ENCODE results near the gene KRTAP13-1.

The KRTAP13-1 gene, protein sequence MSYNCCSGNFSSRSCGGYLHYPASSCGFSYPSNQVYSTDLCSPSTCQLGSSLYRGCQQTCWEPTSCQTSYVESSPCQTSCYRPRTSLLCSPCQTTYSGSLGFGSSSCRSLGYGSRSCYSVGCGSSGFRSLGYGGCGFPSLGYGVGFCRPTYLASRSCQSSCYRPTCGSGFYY

DNA sequence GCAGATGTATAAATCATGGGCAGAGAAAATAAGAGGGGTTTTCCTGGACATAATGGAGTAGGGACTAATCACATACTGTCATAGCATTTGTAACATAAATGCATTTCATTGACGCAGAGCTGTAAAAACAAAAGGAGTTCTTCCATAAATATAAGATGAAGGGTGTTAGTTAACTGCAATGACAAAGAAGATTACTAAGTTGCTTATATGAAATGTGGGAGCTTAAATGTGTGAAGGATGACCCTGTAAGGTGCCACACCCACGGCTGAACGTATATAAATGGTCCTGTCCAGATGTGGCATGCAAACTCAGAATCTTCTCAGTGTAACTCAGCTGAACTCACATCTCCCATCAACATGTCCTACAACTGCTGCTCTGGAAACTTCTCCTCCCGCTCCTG lies at the start of gene KRTAP13-1:
TSS of gene KRTAP13-1 (plus strand) at position 301 of the 400 bp plus-strand sequence. CDS start at position 357, 56 bp downstream.
- Histone ChIP-seq H3K27me3 (ENCODE audit: control insufficient read depth, insufficient read depth, low read length) (no peaks in the 10 kb centered on the region), H3K4me3 (ENCODE audit: low read depth, low read length) (no peak within 1 kb of the TSS), H3K9ac (ENCODE audit: low read length) (no peak within 1 kb of the TSS), H3K27ac (ENCODE audit: low read depth, low read length) (no peak within 1 kb of the TSS), H3K4me1 (ENCODE audit: control insufficient read depth, insufficient read depth, low read length) (no peaks in the 10 kb centered on the region), H3K9me3 (ENCODE audit: control insufficient read depth, insufficient read depth, low read depth, low read length) (no peaks in the 10 kb centered on the region), H3K36me3 (ENCODE audit: control insufficient read depth, insufficient read depth, low read length) (no peaks in the 10 kb centered on the region)

DNA sequence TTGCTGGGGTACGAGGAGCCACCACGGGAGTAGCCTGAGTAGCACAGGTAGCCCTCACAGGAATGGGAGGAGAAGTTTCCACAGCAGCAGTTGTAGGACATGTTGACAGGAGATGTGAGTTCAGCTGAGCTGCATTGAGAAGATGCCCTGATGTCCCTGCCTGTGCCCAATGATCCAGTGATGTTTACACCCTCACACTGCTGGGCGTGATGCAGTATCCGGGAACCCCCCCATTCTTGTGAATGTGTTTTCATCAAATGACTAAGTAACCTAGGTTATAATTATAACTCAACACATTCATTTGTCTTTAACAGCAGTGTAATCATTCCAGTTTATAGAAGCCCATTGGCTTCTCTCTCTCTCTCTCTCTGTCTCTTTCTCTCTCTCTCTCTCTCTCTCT lies 47.3 kb upstream of the KRTAP13-1 start, which contains the start of gene KRTAP23-1:
TSS of gene KRTAP23-1 (minus strand) at position 101 of the 400 bp plus-strand sequence. CDS start at position 101, 0 bp downstream.
- Histone ChIP-seq H3K27me3 (ENCODE audit: control insufficient read depth, insufficient read depth, low read length) (no peaks in the 10 kb centered on the region), H3K9me3 (ENCODE audit: control insufficient read depth, insufficient read depth, low read depth, low read length) (no peaks in the 10 kb centered on the region), H3K4me3 (ENCODE audit: low read depth, low read length) (no peak within 1 kb of the TSS), H3K36me3 (ENCODE audit: control insufficient read depth, insufficient read depth, low read length) (no peaks in the 10 kb centered on the region), H3K9ac (ENCODE audit: low read length) (no peak within 1 kb of the TSS), H3K4me1 (ENCODE audit: control insufficient read depth, insufficient read depth, low read length) (peaks cover 8% of the 10 kb centered on the region), H3K27ac (ENCODE audit: low read depth, low read length) (no peak within 1 kb of the TSS)

DNA sequence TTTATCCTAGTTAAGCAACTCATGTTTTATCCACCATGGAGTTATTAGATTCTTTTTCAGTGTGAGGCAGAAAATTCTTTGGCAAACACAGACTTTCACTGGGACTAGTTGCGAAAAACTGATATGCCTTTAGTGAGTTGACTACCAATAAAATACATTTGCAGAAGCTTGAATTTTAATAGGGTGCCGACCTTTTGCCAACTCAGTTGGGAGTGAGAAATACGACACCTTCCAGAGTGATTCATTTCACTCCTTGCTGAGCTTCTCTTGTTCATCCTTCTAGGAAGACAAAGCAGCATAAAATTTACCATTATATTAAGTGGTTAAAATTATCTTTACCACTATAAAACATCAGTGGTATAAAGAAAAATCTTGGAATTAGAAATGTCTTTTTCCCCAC lies 46.3 kb upstream of the KRTAP13-1 start:
- H3K27ac ChIP-seq (ENCODE audit: low read depth, low read length), result no peak overlapping the region
- H3K36me3 ChIP-seq (ENCODE audit: control insufficient read depth, insufficient read depth, low read length), result no peaks in the 10 kb centered on the region
- no peaks in the 10 kb centered on the region for H3K9me3 ChIP-seq (ENCODE audit: control insufficient read depth, insufficient read depth, low read depth, low read length)
- H3K4me3 ChIP-seq (ENCODE audit: low read depth, low read length), result no peak overlapping the region
- H3K27me3 ChIP-seq (ENCODE audit: control insufficient read depth, insufficient read depth, low read length), result no peaks in the 10 kb centered on the region
- H3K9ac ChIP-seq (ENCODE audit: low read length), result no peak overlapping the region
- H3K4me1 ChIP-seq (ENCODE audit: control insufficient read depth, insufficient read depth, low read length), result peaks cover 8% of the 10 kb centered on the region

- Histone ChIP-seq H3K4me3 (ENCODE audit: low read depth, low read length) (no peak overlapping the region), H3K27ac (ENCODE audit: low read depth, low read length) (no peak overlapping the region), H3K27me3 (ENCODE audit: control insufficient read depth, insufficient read depth, low read length) (no peaks in the 10 kb centered on the region; the same call in 1 of the 2 replicates), H3K9ac (ENCODE audit: low read length) (no peak overlapping the region), H3K4me1 (ENCODE audit: control insufficient read depth, insufficient read depth, low read length) (peaks cover 8% of the 10 kb centered on the region), H3K36me3 (ENCODE audit: control insufficient read depth, insufficient read depth, low read length) (no peaks in the 10 kb centered on the region), H3K9me3 (ENCODE audit: control insufficient read depth, insufficient read depth, low read depth, low read length) (no peaks in the 10 kb centered on the region)
Observed at GRCh38 chr21:30351534-30351933, 44.3 kb upstream of the KRTAP13-1 start.

DNA sequence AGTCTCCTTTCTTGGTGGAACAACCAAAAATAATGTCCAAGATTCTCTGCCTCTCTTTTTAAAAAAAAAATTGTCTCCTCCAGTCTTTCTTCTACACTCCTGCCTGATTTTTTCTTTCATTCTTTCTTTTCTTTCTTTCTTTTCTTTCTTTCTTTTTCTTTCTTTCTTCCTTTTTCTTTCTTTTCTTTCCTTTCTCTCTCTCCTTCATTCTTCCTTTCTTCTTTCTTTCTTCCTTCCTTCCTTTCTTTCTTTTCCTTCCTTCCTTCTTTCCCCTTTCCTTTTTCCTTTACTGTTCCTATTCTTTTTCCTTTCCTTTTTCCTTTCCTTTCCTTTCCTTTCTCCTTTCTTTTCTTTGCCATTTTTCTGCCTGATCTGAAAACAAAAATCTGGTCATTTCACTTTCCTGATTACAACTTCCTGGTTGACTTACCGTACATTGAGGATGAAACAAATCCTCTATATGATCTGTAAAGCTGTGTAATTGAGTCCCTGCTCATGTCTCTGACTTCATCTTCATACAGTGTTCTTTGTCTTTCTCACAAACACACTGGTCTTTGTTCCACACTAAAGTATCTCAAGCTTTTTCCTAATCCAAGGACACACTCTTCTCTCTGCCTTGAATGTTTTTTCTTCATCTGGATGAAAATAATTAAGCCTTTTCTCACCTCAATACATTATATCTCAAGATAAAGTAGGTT lies 41.4 kb upstream of the KRTAP13-1 start:
- Histone ChIP-seq H3K27ac (ENCODE audit: low read depth, low read length) (no peak overlapping the region), H3K9ac (ENCODE audit: low read length) (no peak overlapping the region), H3K4me1 (ENCODE audit: control insufficient read depth, insufficient read depth, low read length) (peaks cover 6% of the 10 kb centered on the region), H3K9me3 (ENCODE audit: control insufficient read depth, insufficient read depth, low read depth, low read length) (no peaks in the 10 kb centered on the region), H3K4me3 (ENCODE audit: low read depth, low read length) (no peak overlapping the region), H3K27me3 (ENCODE audit: control insufficient read depth, insufficient read depth, low read length) (no peaks in the 10 kb centered on the region; the same call in 1 of the 2 replicates), H3K36me3 (ENCODE audit: control insufficient read depth, insufficient read depth, low read length) (no peaks in the 10 kb centered on the region)

DNA sequence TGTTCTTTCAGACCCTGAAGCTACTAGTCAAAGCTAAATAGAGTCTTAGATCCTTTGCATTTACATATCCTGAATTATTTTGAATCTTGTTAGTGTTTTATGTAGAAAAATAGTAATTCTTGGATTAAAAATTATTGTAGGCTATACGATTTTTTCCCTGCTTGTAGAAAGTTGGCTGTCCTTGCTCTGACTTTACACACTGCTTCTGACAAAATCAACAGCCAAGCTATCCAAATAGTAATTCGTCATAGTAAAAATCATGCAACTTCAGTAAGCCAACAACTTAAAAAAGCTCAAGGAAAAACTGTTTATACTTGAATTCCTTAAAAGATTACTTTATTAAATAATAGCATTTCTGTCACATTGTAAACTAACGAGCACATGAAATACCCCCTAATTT lies 39.9 kb upstream of the KRTAP13-1 start:
- Histone ChIP-seq H3K4me1 (ENCODE audit: control insufficient read depth, insufficient read depth, low read length) (no peaks in the 10 kb centered on the region), H3K27me3 (ENCODE audit: control insufficient read depth, insufficient read depth, low read length) (no peaks in the 10 kb centered on the region; the same call in 1 of the 2 replicates), H3K27ac (ENCODE audit: low read depth, low read length) (no peak overlapping the region), H3K9me3 (ENCODE audit: control insufficient read depth, insufficient read depth, low read depth, low read length) (no peaks in the 10 kb centered on the region), H3K9ac (ENCODE audit: low read length) (no peak overlapping the region), H3K36me3 (ENCODE audit: control insufficient read depth, insufficient read depth, low read length) (no peaks in the 10 kb centered on the region), H3K4me3 (ENCODE audit: low read depth, low read length) (no peak overlapping the region)

DNA sequence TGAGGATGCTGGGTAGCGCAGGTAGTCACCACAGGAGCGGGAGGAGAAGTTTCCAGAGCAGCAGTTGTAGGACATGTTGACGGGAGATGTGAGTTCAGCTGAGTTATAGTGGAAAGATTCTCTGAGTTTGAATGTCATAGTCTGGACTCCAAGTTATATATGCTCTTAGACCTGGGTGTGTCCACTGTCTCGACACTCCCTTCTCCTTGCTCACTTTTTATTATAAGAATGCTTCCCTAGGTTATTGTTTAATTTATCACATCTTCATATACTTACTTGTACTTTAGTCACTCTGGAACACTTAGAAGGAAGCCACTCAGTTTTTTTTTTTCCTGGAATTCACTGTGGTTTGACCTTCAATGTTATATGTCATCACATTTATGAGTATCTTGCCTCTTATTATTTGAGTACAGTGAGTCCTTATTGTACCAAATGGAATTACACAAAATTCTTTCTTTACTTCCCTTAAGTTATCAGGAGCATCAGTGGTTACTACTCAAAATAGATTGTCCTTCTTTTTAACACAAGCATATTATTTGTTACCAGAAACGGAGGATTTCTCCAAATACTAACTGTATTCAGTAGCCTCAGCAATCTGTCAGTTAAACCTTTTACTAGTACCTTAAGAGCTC lies 23.6 kb upstream of the KRTAP13-1 start, which contains the start of gene KRTAP13-2:
TSS of gene KRTAP13-2 (minus strand) at position 133 of the 632 bp plus-strand sequence. CDS start at position 75, 58 bp downstream.
- no peak within 1 kb of the TSS for H3K4me3 ChIP-seq (ENCODE audit: low read depth, low read length)
- H3K4me1 ChIP-seq (ENCODE audit: control insufficient read depth, insufficient read depth, low read length), result no peaks in the 10 kb centered on the region
- H3K27ac ChIP-seq (ENCODE audit: low read depth, low read length), result no peak within 1 kb of the TSS
- H3K36me3 ChIP-seq (ENCODE audit: control insufficient read depth, insufficient read depth, low read length), result no peaks in the 10 kb centered on the region
- no peaks in the 10 kb centered on the region for H3K27me3 ChIP-seq (ENCODE audit: control insufficient read depth, insufficient read depth, low read length)
- H3K9me3 ChIP-seq (ENCODE audit: control insufficient read depth, insufficient read depth, low read depth, low read length), result no peaks in the 10 kb centered on the region
- H3K9ac ChIP-seq (ENCODE audit: low read length), result no peak within 1 kb of the TSS

GRCh38 chr21:30382201-30382600 lies 13.6 kb upstream of the KRTAP13-1 start:
- H3K27me3 ChIP-seq (ENCODE audit: control insufficient read depth, insufficient read depth, low read length), result no peaks in the 10 kb centered on the region
- no peak overlapping the region for H3K9ac ChIP-seq (ENCODE audit: low read length)
- H3K4me1 ChIP-seq (ENCODE audit: control insufficient read depth, insufficient read depth, low read length), result no peaks in the 10 kb centered on the region
- no peak overlapping the region for H3K4me3 ChIP-seq (ENCODE audit: low read depth, low read length)
- H3K9me3 ChIP-seq (ENCODE audit: control insufficient read depth, insufficient read depth, low read depth, low read length), result 0 out of 2 replicates have a peak, but pooled peaks cover 8% of the 10 kb centered on the region
- no peaks in the 10 kb centered on the region for H3K36me3 ChIP-seq (ENCODE audit: control insufficient read depth, insufficient read depth, low read length)
- no peak overlapping the region for H3K27ac ChIP-seq (ENCODE audit: low read depth, low read length)

- Histone ChIP-seq H3K27ac (ENCODE audit: low read depth, low read length) (no peak overlapping the region), H3K4me3 (ENCODE audit: low read depth, low read length) (no peak overlapping the region), H3K27me3 (ENCODE audit: control insufficient read depth, insufficient read depth, low read length) (no peaks in the 10 kb centered on the region), H3K9ac (ENCODE audit: low read length) (no peak overlapping the region), H3K36me3 (ENCODE audit: control insufficient read depth, insufficient read depth, low read length) (no peaks in the 10 kb centered on the region), H3K4me1 (ENCODE audit: control insufficient read depth, insufficient read depth, low read length) (no peaks in the 10 kb centered on the region), H3K9me3 (ENCODE audit: control insufficient read depth, insufficient read depth, low read depth, low read length) (peaks cover 4% of the 10 kb centered on the region; the same call in 1 of the 2 replicates)
Observed at GRCh38 chr21:30391492-30392025, 4.3 kb upstream of the KRTAP13-1 start.

GRCh38 chr21:30408782-30409494 lies 13.1 kb downstream of the KRTAP13-1 start:
- Histone ChIP-seq H3K4me1 (ENCODE audit: control insufficient read depth, insufficient read depth, low read length) (no peaks in the 10 kb centered on the region), H3K36me3 (ENCODE audit: control insufficient read depth, insufficient read depth, low read length) (no peaks in the 10 kb centered on the region), H3K9ac (ENCODE audit: low read length) (no peak overlapping the region), H3K27me3 (ENCODE audit: control insufficient read depth, insufficient read depth, low read length) (no peaks in the 10 kb centered on the region), H3K4me3 (ENCODE audit: low read depth, low read length) (peak overlapping the region; percentile 33), H3K27ac (ENCODE audit: low read depth, low read length) (no peak overlapping the region), H3K9me3 (ENCODE audit: control insufficient read depth, insufficient read depth, low read depth, low read length) (no peaks in the 10 kb centered on the region)
